ENCODE data around the gene C3orf18. TPM values are rescaled to one million over a fixed set of nuclear protein-coding genes. Genes with fewer than 3 reads are reported as not detected.

C3orf18 gene
- total RNA-seq, 4 donors from 2014 or later: 13.6 to 23.8 (median 18.9) TPM

GRCh38 chr3:50588759-50589433, 21.3 kb upstream of the C3orf18 start:
- Histone ChIP-seq H3K27ac (replicated peaks in 1 of 4) (no peak overlapping the region), H3K9me3 (no peaks in the 10 kb centered on the region), H3K4me1 (peaks cover 27 to 38% (median 31%) of the 10 kb centered on the region in 4 donors), H3K36me3 (peaks cover 0 to 10% (median under 1%) of the 10 kb centered on the region in 4 donors), H3K4me3 (no peak overlapping the region), H3K27me3 (no peaks in the 10 kb centered on the region)
- TF ChIP-seq POLR2A (IDR thresholded peaks at IDR 0.05; ENCODE audit: low read depth) (no peak), POLR2AphosphoS5 (IDR thresholded peaks at IDR 0.05) (no peak), EP300 (IDR thresholded peaks at IDR 0.05) (no peak)
- no peak for DNase-seq (ENCODE audit: extremely low spot score)
- 88% methylated on average over 4 of the region's 4 CpGs for WGBS
- intact Hi-C loops (cut with DNase I): no loop called here

- Histone ChIP-seq H3K27me3 (no peaks in the 10 kb centered on the region), H3K36me3 (peaks cover 0 to 14% (median 1%) of the 10 kb centered on the region in 4 donors), H3K4me3 (no peak overlapping the region), H3K27ac (replicated peaks in 1 of 4) (no peak overlapping the region), H3K4me1 (peaks cover 31 to 43% (median 37%) of the 10 kb centered on the region in 4 donors), H3K9me3 (no peaks in the 10 kb centered on the region)
- intact Hi-C loops (cut with DNase I): no loop called here
- TF ChIP-seq POLR2AphosphoS5 (IDR thresholded peaks at IDR 0.05) (no peak), POLR2A (IDR thresholded peaks at IDR 0.05; ENCODE audit: low read depth) (no peak), CTCF (IDR thresholded peaks at IDR 0.05) (no peak), EP300 (IDR thresholded peaks at IDR 0.05) (no peak)
- DNase-seq (ENCODE audit: extremely low spot score): no peak
- 65% methylated on average over 16 of the region's 17 CpGs for WGBS
Observed at GRCh38 chr3:50587806-50588758, 20.5 kb upstream of the C3orf18 start.

GRCh38 chr3:50587373-50587772, 19.8 kb upstream of the C3orf18 start:
- H3K4me1 ChIP-seq: peaks cover 24 to 42% (median 31%) of the 10 kb centered on the region in 4 donors
- no peaks in the 10 kb centered on the region for H3K27me3 ChIP-seq
- no peak for DNase-seq (ENCODE audit: extremely low spot score)
- intact Hi-C loops (cut with DNase I): no loop called here
- no peak overlapping the region for H3K4me3 ChIP-seq
- WGBS: 87% methylated on average over 6 of the region's 6 CpGs
- H3K27ac ChIP-seq (replicated peaks in 1 of 4): no peak overlapping the region
- H3K9me3 ChIP-seq: no peaks in the 10 kb centered on the region
- peaks cover 0 to 21% (median 4%) of the 10 kb centered on the region in 4 donors for H3K36me3 ChIP-seq
- no peak for TF ChIP-seq POLR2AphosphoS5 (IDR thresholded peaks at IDR 0.05)
- no peak for TF ChIP-seq POLR2A (IDR thresholded peaks at IDR 0.05; ENCODE audit: low read depth)
- no peak for TF ChIP-seq CTCF (IDR thresholded peaks at IDR 0.05)
- TF ChIP-seq EP300 (IDR thresholded peaks at IDR 0.05): no peak

GRCh38 chr3:50586763-50587070, 19.2 kb upstream of the C3orf18 start:
- no peak for DNase-seq (ENCODE audit: extremely low spot score)
- Histone ChIP-seq H3K27me3 (no peaks in the 10 kb centered on the region), H3K9me3 (no peaks in the 10 kb centered on the region), H3K4me3 (no peak overlapping the region), H3K4me1 (peaks cover 17 to 47% (median 26%) of the 10 kb centered on the region in 4 donors), H3K27ac (replicated peaks in 1 of 4) (no peak overlapping the region), H3K36me3 (peaks cover 0 to 27% (median 7%) of the 10 kb centered on the region in 4 donors)
- TF ChIP-seq POLR2A (IDR thresholded peaks at IDR 0.05; ENCODE audit: low read depth): no peak
- no peak for TF ChIP-seq POLR2AphosphoS5 (IDR thresholded peaks at IDR 0.05)
- no peak for TF ChIP-seq EP300 (IDR thresholded peaks at IDR 0.05)
- TF ChIP-seq CTCF (IDR thresholded peaks at IDR 0.05): no peak
- WGBS: 91% methylated on average over 3 of the region's 3 CpGs
- intact Hi-C loops (cut with DNase I): no loop called here

All from esophagus muscularis mucosa (tissue), 4 donors.